A673 (cell line): ENCODE measurements around the gene EDDM13. TPM values are rescaled to one million over a fixed set of nuclear protein-coding genes. Genes with fewer than 3 reads are reported as not detected.
A peak's percentile ranks its signal among the peaks of the same experiment; 100 is the strongest.

Source experiments
- BruUV-seq: library from RNA; stranded (reverse); fragments of 400-500 nt; replicated peaks from 2 replicates; lab custom pipeline; 2021; lab: Mats Ljungman, UMichigan
- CTCF ChIA-PET: fragments of 300-600 bp; sonication (Branson Sonifier 250); formaldehyde crosslinking; loops from one replicate; lab custom pipeline; 2022; ENCODE audit warnings: antibody characterized with exemption; lab: Charles Lee
- POLR2A ChIA-PET: fragments of 300-600 bp; sonication (Branson Sonifier 250); formaldehyde crosslinking; loops from one replicate; lab custom pipeline; 2022; ENCODE audit warnings: antibody characterized with exemption; ENCODE audit not compliant: low non-redundant PET; lab: Charles Lee
- DNase-seq: peaks from one replicate; pipeline ENCODE4 v3.0.0-alpha.2; 2015; ENCODE audit warnings: low spot score
- H3K27ac ChIP-seq: fragments of 200-600 bp; sonication (generic); 2 replicates; pipeline ENCODE4 v1.5.1; 2016; ENCODE audit warnings: mixed run types, low read depth, mild to moderate bottlenecking, mixed read lengths, antibody characterized with exemption, low read length; ENCODE audit not compliant: poor library complexity, severe bottlenecking
- H3K27me3 ChIP-seq: fragments of 200-600 bp; sonication (generic); replicated peaks from 2 replicates; pipeline ENCODE4 v1.6.1; 2017; ENCODE audit warnings: mixed run types, low read depth, mild to moderate bottlenecking, mixed read lengths, antibody characterized with exemption, low read length; ENCODE audit not compliant: insufficient read depth, poor library complexity
- H3K36me3 ChIP-seq: fragments of 200-600 bp; sonication (generic); 2 replicates; pipeline ENCODE4 v1.6.1; 2016; ENCODE audit warnings: mixed run types, mild to moderate bottlenecking, mixed read lengths, antibody characterized with exemption, low read length; ENCODE audit not compliant: insufficient read depth, poor library complexity, severe bottlenecking
- H3K4me1 ChIP-seq: fragments of 200-600 bp; sonication (generic); 2 replicates; pipeline ENCODE4 v1.6.1; 2017; ENCODE audit warnings: mixed run types, mild to moderate bottlenecking, mixed read lengths, antibody characterized with exemption, low read length; ENCODE audit not compliant: insufficient read depth, poor library complexity, severe bottlenecking
- H3K4me3 ChIP-seq: fragments of 200-600 bp; sonication (generic); 2 replicates; pipeline ENCODE4 v1.5.1; 2016; ENCODE audit warnings: low read depth, mixed run types, mild to moderate bottlenecking, mixed read lengths, low read length; ENCODE audit not compliant: poor library complexity, severe bottlenecking
- H3K9me3 ChIP-seq: fragments of 200-600 bp; sonication (generic); 2 replicates; pipeline ENCODE4 v1.6.1; 2016; ENCODE audit warnings: mixed run types, low read depth, mild to moderate bottlenecking, mixed read lengths, antibody characterized with exemption, low read length; ENCODE audit not compliant: poor library complexity, severe bottlenecking
- CTCF ChIP-seq: fragments of 300-800, 200-600 bp; sonication (generic); conservative IDR thresholded peaks from 2 replicates; pipeline ENCODE4 v1.5.1; 2017; ENCODE audit warnings: low read depth, mild to moderate bottlenecking, antibody characterized with exemption, low read length, moderate library complexity, mixed read lengths
- EZH2 ChIP-seq: fragments of 200-600 bp; sonication (generic); IDR thresholded peaks from 2 replicates; pipeline ENCODE4 v1.6.1; 2017; ENCODE audit warnings: borderline replicate concordance, low read depth, mild to moderate bottlenecking, mixed read lengths, antibody characterized with exemption, low read length; ENCODE audit not compliant: poor library complexity, severe bottlenecking
- intact Hi-C: fragments of 100-400 bp; cut with micrococcal nuclease; formaldehyde crosslinking; loops from one replicate; pipeline ENCODE4 v1.10.0; 2022; ENCODE audit not compliant: unreplicated experiment
- total RNA-seq: library from RNA; stranded (reverse); gene quantifications from 2 replicates; pipeline ENCODE4 v1.2.3, GENCODE V29; 2021

The EDDM13 gene
- total RNA-seq, 1 experiment from 2014 or later: not detected

- TSS peak; percentile 35 for BruUV-seq
- DNase-seq: peak; percentile 7
These were observed 41.5 kb downstream of the EDDM13 start for GRCh38 chr19:56314018-56314380.

GRCh38 chr19:56314381-56315076 lies 42.0 kb downstream of the EDDM13 start, which contains the start of gene ZSCAN5A:
Gene ZSCAN5A (minus strand): TSS chr19:56314839. CDS start chr19:56225046, 89,793 bp downstream.
- ChIA-PET POLR2A (interaction anchor here (0.5 kb wide), 1 partner anchor 848 kb away, joined by 3 read pairs; no protein-coding TSS in a partner anchor), CTCF (interaction anchor here (0.6 to 1.7 kb wide), 4 partner anchors 19 to 811 kb away, joined by 5 to 10 read pairs (median 8); no protein-coding TSS in a partner anchor)
- intact Hi-C loops: loop anchor here (10.0 kb wide), 1 partner anchor 640 kb away; the partner anchor contains the start of gene EPN1
- TF ChIP-seq CTCF (no peak), EZH2 (no peak)
- peak; percentile 96 for DNase-seq
- Histone ChIP-seq H3K9me3 (no peaks in the 10 kb centered on the region), H3K4me1 (peaks cover 6% of the 10 kb centered on the region), H3K4me3 (peak within 1 kb of the TSS; percentile 57), H3K36me3 (no peaks in the 10 kb centered on the region), H3K27me3 (no peaks in the 10 kb centered on the region), H3K27ac (peak within 1 kb of the TSS; percentile 97)
- BruUV-seq: no TSS peak

More at GRCh38 chr19:56314018-56314380, 41.5 kb downstream of the EDDM13 start:
- no peaks in the 10 kb centered on the region for H3K27me3 ChIP-seq
- POLR2A ChIA-PET: interaction anchor here (0.5 kb wide), 1 partner anchor 847 kb away, joined by 3 read pairs; no protein-coding TSS in a partner anchor
- no peaks in the 10 kb centered on the region for H3K9me3 ChIP-seq
- peak overlapping the region; percentile 97 for H3K27ac ChIP-seq
- intact Hi-C loops: loop anchor here (10.0 kb wide), 1 partner anchor 639 kb away; the partner anchor contains the start of gene EPN1
- H3K36me3 ChIP-seq: no peaks in the 10 kb centered on the region
- no peak for TF ChIP-seq CTCF
- no peak for TF ChIP-seq EZH2
- peaks cover 6% of the 10 kb centered on the region for H3K4me1 ChIP-seq
- peak overlapping the region; percentile 57 for H3K4me3 ChIP-seq
- CTCF ChIA-PET: interaction anchor here (1.3 to 1.7 kb wide), 2 partner anchors 20 to 61 kb away, joined by 5 to 10 read pairs; no protein-coding TSS in a partner anchor

- ChIA-PET POLR2A (no interaction called here), CTCF (interaction anchor here (0.6 to 1.7 kb wide), 4 partner anchors 18 to 812 kb away, joined by 5 to 10 read pairs (median 8); no protein-coding TSS in a partner anchor)
- Histone ChIP-seq H3K4me1 (peaks cover 6% of the 10 kb centered on the region), H3K27ac (peak overlapping the region; percentile 97), H3K27me3 (no peaks in the 10 kb centered on the region), H3K36me3 (no peaks in the 10 kb centered on the region), H3K9me3 (no peaks in the 10 kb centered on the region), H3K4me3 (peak overlapping the region; percentile 57)
- BruUV-seq: TSS peak; percentile 62
- peak; percentile 98 for DNase-seq
- TF ChIP-seq EZH2 (no peak), CTCF (no peak)
- intact Hi-C loops: loop anchor here (10.0 kb wide), 1 partner anchor 640 kb away; the partner anchor contains the start of gene EPN1
These were observed 42.7 kb downstream of the EDDM13 start for GRCh38 chr19:56315077-56315828.
